HG02798 (cell line): ENCODE data around the gene TTC9B.

Experiments
- ATAC-seq: cut with Tn5 transposase; IDR thresholded peaks from one replicate; pipeline ENCODE4 v1.9.1; 2021; ENCODE audit warnings: mild to moderate bottlenecking; ENCODE audit not compliant: unreplicated experiment, poor library complexity

Gene TTC9B

DNA sequence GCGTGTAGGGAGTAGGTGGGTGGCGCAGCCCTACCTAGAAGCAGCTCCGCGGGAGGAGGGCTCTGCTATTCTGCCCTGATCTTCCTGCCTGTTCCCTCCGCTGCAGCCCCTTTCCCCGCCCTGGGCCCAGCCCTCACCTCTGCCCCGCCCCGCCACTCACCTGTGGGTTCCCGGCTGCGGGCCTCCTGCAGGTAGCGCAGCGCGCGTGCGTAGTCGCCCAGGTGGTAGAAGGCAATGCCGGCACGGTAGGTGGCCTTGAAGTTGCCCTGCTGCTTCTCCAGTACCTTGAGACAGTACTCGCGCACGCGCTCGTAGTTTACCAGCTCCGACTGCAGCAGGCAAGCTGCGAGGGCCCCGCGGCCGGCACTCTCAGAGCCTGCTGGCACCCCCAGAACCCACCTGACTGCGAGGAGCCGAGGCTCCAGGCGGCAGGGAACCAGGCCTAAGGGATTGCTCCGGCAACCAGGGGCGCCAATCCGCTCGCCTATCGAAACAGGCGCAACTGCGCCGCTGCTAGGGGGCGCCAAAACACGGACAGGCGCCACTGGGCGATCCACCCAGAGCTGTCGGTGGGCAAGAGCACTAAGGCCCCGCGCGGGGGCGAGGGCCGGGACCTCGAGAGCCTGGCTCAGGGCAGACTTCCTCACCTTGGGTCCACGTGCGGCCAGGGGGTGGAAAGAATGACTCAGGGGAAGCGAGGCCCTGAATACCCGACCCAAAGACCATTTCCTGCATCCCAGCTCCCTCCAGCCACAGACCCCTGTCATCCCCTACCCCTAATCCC, 965 bp downstream of the TTC9B start:
- no peak for ATAC-seq

- no peak for ATAC-seq
These were observed 1.5 kb downstream of the TTC9B start for GRCh38 chr19:40216777-40217026.

- no peak for ATAC-seq
These were observed 2.0 kb downstream of the TTC9B start for GRCh38 chr19:40216013-40216776.

DNA sequence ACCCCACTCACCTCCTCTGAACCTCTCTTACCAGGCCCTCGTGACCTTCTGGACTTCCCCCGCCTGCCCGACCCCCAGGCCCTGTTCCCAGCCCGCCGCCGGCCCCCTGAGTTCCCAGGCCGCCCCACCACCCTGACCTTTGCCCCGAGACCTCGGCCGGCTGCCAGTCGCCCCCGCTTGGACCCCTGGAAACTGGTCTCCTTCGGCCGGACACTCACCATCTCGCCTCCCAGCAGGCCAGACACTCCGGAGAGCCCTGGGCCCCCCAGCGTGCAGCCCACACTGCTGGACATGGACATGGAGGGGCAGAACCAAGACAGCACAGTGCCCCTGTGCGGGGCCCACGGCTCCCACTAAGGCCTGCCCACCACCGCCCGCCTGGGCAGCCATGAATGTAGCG, 3.2 kb downstream of the TTC9B start:
- ATAC-seq = no peak

- no peak for ATAC-seq
These were observed 4.2 kb downstream of the TTC9B start for GRCh38 chr19:40213882-40214570.

DNA sequence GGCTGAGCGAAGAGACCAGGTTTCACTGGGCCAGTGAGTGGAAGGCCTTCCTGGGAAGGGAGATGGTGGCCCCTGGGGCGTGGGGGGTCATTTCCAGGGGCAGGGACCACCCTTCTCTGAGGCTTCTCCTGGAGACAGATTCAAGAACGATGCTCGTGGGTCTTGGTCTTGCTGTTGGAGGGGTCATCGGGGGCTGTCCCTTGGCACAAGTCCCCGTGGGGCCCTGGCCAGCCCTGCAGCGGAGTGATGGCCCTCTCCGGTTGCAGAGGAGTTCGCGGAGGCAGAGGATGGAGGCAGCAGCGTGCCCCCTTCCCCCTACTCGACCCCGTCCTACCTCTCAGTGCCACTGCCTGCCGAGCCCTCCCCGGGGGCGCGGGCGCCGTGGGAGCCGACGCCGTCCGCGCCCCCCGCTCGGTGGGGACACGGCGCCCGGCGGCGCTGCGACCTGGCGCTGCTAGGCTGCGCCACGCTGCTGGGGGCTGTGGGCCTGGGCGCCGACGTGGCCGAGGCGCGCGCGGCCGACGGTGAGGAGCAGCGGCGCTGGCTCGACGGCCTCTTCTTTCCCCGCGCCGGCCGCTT, 4.8 kb downstream of the TTC9B start:
- no peak for ATAC-seq

GRCh38 chr19:40210889-40211288, 7.3 kb downstream of the TTC9B start:
- ATAC-seq = no peak

GRCh38 chr19:40208602-40209001, 9.6 kb downstream of the TTC9B start:
- no peak for ATAC-seq

DNA sequence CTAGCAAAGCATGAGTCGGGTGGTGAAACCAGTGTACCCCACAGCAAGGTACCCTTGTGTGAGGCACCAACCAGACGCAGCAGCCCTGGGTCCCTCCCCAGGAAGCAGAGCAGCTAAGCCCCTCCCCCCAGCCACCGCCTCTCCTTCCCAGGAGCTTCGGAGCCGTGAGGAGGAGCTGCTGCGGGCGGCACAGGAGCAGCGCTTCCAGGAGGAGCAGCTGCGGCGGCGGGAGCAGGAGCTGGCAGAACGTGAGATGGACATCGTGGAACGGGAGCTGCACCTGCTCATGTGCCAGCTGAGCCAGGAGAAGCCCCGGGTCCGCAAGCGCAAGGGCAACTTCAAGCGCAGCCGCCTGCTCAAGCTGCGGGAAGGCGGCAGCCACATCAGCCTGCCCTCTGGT, 12.4 kb downstream of the TTC9B start:
- ATAC-seq = no peak

DNA sequence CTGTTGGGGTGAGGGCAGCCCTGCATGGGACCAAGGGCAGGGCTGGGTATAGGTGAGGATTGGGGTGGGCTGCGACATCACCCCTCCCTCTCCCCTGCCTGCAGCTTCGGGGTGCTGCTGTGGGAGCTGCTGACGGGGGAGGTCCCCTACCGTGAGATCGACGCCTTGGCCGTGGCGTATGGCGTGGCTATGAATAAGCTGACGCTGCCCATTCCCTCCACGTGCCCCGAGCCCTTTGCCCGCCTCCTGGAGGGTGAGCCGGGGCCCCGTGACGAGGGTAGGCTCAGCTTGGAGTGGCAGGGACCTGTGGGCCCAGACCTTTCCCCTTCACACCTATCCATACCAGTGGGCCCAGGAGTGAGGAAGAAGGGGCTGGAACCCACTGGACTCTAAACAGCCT, 13.8 kb downstream of the TTC9B start:
- no peak for ATAC-seq

DNA sequence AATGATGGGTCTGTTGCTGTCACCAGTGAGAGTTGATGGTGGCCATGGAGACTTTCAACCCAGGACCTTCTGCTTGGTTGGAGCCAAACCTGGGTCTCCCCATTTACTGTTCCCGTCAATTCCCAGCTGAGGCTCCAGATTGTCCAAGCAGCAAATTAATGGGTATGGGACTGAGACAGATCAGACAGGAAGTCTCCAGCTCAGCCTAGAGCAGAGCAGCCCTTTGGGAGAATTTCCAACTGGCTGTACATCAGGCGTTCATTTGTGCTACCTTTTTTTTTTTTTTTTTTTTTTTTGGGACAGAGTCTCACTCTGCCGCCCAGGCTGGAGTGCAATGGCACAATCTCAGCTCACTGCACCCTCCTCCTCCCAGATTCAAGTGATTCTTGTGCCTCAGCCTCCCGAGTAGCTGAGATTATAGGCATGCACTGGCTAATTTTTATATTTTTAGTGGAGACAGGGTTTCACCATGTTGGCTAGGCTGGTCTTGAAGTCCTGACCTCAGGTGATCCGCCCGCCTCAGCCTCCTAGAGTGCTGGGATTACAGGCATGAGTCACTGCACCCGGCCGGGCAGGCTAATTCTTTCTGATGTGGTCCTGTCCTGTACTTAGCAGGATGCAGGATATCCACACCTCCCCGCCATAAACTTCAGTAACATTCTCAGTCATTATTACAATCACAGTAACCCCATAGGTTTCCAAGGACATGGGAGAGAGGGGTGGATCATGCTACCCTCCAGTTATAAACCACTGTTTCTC, 17.7 kb downstream of the TTC9B start:
- ATAC-seq = no peak

DNA sequence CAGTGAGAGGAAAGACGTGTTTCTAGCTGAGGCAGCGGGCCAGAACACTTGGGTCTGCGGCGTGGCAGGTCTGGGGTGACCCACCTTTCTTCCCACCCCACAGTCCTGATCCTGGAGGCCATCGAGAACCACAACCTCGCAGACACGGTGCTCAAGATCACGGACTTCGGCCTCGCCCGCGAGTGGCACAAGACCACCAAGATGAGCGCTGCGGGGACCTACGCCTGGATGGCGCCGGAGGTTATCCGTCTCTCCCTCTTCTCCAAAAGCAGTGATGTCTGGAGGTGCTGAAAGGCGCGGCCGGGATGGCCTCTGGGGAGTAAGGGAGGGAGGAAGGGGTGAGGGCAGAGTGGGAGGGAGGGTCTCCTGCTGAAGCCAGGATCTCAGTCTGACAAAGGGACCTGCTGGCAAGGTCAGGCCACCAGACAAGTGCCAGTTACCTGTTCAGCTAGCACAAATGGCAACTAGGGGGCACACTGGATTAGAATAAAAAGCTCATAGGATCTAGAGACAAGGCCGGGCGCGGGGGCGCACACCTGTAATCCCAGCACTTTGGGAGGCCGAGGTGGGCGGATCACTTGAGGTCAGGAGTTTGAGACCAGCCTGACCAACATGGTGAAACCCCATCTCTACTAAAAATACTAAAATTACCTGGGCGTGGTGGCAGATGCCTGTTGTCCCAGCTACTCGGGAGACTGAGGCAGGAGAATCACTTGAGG, 19.8 kb downstream of the TTC9B start:
- ATAC-seq = no peak

GRCh38 chr19:40193587-40193849, 24.7 kb downstream of the TTC9B start:
- no peak for ATAC-seq

DNA sequence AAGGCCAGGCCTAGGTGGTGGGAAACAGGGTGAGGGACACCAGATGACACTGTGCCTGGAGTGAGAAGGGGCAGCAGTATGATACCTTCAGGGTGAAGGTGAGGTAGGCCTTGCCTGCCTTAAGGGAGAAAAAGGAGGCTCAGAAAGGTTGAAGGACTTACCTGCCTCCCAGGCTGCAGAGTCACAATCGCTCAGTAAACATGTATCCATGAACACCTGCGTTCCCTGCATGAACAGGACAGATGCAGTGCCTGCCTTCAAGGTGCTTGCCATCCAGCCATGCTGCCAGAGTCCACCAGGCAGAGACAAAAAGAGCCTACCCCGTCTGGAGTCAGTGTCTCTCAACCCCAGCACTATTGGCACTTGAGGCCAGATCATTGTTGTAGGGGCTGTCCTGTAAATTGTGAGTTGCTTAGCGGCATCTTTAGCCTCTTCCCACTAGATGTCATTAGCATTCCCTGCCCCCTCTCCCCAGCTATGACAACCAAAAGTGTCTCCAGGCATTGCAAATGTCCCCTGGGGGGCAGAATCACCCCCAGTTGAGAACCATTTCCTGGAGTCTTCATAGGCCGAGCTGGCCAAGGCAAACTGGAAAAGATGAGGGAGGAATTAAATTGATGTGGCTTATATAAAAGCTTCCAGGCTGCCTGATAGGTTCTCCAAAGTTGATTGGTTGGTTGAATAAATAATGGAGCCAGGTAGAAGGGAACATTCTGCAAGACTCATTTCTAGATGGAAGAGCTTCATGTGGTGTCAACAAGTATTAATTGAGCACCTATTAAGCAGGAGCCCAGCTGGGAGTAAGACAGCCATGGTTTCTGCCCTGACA, 25.2 kb downstream of the TTC9B start:
- ATAC-seq = no peak

GRCh38 chr19:40191836-40192646, 26.1 kb downstream of the TTC9B start:
- ATAC-seq = peak; percentile 7

DNA sequence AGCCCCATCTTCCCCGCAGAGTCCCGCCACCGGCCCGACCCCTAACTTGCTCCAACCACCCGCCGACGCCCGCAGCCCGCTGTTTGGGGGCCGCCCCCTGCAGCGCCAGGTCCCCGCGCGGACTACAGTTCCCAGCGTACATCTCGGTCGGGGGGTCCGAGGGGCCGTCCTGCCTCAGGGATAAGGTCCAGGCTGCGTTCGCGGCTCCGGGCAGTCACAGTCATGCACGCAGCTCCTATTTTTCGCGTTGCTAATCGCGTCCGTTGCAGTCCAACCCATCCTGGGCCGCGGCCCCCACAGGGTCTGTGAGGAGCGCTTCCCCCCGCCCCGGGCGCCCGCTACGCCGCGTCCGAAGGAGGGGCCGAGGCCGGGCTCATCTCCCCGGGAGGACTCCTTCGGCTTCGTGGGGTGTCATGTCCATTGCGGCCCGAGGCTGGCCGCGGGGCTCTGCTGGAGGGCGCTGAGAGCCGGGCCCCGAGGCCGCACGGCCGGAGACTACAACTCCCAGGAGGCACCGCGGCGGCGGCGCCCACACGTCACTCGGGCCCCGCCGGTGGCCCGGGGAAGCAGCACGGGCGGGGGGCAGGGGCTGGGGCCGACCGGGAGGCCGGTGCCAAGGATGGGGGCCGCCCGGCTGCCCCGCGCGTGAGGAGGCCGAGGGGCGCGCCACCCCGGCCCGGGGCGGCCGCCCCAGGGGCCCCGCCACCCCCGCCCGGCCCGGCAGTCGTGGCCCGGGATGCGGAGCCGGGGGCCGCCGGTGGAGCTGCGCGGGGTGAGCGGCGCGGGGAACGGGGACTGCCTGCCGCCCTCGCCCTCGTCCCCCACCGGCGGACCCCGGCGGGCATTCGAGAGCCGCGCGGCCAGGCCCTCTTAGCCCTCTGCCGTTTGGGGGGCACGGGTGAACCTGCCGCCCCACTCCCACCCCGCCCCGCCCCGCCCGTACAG, 27.0 kb downstream of the TTC9B start, which contains the start of gene MAP3K10:
TSS of gene MAP3K10 (plus strand) at position 536 of the 945 bp plus-strand sequence. CDS start 606 bp downstream, outside the sequence.
- peak; percentile 78 for ATAC-seq

- ATAC-seq = no peak
These were observed 33.9 kb downstream of the TTC9B start for GRCh38 chr19:40184273-40184672.
